GM18519 (cell line): ENCODE measurements around the gene SPECC1.
A peak's percentile ranks its signal among the peaks of the same experiment; 100 is the strongest.

Source experiments
- ATAC-seq: cut with Tn5 transposase; IDR thresholded peaks from one replicate; pipeline ENCODE4 v1.9.1; 2021; ENCODE audit warnings: mild to moderate bottlenecking, moderate library complexity; ENCODE audit not compliant: unreplicated experiment, low FRiP score

Gene SPECC1

DNA sequence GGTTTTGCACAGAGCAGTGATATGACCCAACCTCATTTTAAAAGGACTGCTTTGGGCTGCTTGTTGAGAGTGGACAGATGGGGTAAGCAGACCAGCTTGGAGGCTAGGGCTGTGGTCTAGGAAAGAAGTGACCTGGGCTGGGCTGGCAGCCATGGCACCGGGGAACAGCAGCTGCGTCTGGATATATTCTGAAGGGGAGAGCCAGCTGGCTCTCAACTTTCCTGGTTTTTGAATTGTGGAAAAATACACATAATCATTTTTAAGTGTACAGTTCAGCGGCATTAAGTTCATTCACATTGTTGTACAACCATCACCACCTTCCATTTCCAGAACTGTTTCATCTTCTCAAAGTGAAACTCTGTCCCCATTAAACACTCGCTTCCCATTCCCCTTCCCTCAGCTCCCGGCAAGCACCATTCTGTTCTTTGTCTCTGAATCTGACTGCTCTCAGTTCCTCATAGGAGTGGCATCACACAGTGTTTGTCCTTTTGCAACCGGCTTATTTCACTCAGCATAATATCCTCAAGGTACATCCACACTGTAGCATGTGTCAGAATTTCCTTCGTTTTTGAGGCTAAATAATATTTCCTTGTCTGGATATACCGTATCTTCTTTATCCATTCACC is 113.2 kb downstream of the SPECC1 start:
- ATAC-seq, result no peak

DNA sequence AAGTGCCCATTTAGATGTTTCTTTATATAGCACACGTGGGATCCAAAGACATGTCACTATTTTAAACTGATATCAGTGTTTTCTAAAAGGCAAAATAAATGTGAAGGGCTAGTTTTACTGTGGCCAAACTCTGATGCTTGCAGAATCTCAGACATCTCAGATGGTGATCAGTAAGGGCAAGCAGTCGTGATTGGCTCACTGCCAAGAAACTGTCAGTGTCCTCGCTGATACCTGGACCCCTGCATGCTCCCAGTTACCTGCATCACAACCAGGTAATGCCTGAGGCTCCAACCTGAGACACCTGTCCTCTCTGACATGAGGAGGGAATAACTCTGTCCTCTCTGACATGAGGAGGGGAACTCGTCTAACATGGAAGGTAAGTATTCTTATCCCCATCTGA is 114.0 kb downstream of the SPECC1 start:
- ATAC-seq, result no peak

DNA sequence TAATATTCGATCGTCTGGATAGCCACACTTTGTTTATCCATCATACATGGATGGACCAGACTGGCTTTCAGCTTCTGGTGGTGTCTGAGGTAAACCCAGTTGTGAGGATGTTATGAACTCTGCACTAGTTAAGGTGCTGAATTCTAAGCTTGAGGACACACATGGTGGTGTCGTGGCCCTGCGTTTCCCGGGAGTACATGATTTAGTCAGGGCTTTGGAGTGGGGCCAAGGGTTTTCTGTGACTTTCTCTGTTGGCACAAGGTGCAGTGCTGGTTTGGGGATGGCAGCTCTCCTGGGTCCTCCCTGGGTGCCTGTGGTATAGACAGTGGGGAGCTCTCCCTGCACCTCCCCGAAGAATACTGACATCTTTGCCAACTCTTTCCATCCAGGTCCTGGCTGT is 116.6 kb downstream of the SPECC1 start:
- no peak for ATAC-seq

DNA sequence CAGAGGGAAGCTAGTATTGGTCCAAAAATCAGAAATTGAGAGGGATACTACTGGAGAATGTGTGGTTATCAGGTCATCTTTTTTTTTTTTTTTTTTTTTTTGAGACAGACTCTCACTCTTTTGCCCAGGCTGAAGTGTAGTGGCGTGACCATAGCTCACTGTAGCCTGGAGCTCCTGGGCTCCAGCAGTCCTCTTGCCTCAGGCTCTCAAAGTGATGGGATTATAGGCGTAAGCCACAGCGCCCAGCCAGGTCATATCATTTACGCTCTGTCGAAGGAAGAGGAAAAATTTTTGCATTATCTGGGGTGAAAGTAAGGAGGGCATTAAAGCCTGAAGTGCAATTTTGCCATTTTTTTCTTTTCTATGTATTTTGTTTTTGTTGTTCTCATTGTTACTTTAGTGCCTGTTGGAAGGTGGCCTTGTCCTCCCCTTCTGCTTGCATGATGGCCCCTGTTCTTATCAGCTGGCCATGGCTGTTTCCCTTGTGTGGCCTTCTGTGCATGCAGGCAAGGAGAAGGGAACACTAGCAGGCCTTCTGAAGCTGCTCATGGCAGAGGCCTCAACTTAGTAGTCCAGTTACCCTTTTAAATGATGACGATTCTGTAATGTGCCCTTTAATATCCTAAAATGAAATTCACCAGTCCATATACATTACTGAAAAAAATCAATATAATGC is 118.3 kb downstream of the SPECC1 start:
- ATAC-seq, result no peak

DNA sequence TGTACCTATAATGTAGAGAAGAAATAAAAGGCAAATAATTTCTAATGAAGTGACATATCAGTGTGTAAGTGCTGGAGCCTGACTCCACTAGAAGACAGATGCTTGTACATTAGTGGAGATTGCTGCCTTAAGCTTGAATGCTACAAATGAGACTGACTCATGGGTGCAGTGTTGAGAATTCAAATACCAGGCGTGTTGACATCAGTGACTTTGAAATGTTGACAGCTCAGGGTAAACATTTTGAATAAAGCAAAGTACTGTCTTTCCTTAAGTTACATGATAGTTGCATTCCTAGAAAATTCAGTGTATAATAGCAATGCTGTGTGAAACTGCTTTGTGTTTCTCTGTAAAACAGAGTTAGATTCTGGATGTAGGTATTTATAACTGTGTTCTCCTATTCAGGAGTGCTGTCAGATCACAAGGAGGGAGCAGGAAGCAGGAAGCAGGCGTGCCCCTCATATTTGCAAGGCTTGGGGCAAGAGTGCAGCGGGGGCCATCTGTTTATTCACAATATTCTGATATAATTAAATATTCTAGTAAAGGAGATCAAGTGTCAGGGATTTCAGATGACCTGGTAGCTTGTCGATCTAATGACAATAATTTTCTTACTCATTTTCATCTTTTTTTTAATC is 119.0 kb downstream of the SPECC1 start:
- ATAC-seq, result no peak

DNA sequence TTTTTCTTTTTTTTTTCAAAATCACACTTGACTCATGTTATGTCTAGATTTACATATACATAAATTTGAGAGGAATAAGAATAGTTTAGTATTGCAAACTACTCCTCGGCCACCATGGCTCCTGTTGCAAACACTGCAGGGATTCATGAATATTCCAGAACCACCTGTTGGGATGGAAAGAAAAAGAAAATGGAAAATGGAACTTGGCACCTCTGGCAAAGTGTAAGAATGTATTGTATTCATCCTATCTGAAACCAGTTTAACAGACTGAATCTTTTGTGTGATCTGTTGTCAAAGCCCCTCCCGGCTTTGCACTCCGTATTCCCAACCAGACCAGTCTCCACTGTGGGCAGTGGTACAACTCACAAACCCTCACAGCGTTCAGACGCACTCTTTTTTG is 124.4 kb downstream of the SPECC1 start:
- ATAC-seq, result no peak

DNA sequence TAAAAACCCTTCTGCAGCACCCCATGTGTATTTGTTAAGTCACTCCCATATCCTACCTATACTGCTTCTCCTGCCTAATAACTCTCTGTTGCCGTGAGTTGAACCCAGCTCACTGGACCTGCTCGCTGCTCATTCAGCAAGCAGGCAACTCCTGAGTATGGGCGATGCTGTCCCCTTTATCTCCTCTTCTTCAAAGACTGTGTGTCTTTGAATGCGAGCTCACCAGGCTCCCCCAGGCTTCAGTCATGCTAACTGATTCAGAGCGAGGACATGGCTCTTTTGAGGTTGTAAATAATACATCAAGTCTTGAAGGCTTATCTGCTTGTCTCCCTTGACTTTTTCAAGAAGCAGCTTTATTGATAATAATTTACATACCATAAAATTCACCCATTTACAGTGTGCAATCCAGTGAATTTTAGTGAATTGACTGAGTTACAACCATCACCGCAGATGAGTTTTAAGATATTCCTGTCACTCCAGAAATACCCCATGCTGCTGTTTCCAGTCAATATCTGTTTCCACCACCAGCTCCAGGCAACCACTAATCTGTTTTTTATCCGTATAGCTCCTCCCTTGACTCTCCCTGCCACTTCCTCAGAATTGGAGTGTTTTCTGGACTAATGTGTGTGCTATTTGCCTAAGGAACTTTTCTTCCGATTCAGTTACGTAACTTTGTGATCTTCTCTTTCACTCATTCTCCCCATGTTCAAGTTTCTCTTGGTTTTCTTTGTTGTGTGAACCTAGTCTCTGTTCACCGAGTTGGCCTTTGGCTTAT is 132.2 kb downstream of the SPECC1 start:
- ATAC-seq, result no peak

DNA sequence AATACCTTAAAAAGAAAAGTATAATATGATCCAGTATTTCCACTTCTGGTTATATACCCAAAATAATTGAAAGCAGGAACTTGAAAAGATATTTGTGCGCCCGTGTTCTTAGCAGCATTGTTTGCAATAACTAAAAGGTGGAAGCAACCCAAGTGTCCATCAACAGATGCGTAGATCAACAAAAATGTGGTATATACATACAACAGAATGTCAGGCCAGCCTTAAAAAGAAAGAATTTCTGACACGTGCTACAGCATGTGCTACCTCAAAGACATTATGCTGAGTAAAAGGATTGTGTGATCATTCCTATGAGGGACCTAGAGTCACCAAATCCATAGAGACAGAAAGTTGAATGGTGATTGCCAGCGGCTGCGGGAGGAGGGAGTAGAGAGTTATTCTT is 133.1 kb downstream of the SPECC1 start:
- ATAC-seq, result no peak

DNA sequence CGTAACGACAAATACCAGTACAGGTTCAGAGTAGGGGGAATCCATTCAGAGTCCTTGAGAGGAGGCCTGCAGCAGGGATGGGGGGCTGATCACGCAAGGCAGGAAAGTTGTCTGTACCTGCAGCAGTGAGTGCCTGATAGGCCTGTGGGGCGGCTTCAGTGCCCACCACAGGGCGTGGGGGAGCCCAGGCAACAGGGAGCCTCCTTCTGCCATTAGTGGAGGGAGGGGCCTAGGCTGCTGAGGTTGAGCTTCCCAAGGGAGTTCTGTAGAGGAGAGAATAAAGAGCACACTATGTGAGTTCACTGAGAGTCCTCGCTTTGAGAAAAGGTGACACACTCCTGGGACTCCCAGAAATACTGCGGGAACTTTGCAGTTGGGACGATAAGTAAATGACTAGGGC is 134.6 kb downstream of the SPECC1 start:
- ATAC-seq, result no peak

DNA sequence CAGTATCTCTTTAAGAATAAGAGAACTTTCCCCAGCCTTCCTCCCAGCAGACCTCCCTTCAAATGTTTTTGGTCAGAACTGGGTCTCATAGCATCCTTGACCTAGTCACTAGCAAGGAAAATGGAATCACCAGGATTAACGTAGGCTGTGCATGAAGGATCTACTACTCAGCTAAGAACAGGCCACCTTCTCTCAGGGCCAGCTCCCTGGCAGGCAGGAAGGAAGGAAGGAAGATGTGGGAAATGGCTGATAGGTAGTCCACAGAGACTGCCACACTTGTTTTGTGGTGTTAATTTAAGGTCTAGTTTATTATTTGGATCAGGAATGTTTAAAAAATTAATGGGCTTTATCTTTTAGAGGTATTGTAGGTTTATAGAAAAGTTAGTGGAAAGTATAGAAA is 136.4 kb downstream of the SPECC1 start:
- no peak for ATAC-seq

DNA sequence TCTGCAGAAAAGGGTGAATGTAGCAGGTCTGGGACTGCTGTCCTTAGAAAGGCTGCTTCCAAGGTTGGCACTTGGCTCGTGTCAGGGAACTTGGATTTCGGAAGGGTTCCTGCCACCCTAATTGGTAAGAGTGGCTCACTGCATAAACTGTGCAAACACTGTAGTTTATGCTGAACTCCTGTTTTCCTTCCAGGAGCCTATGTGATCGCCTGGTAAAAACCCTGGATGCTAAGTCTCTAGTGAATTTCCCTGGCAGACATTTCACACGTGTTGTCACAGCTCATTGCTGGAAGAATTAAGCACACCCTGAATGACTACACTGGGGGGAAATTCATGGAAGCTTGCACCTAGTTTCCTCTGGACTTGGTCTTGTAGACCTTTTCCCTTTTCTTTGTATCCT is 140.1 kb downstream of the SPECC1 start:
- no peak for ATAC-seq

DNA sequence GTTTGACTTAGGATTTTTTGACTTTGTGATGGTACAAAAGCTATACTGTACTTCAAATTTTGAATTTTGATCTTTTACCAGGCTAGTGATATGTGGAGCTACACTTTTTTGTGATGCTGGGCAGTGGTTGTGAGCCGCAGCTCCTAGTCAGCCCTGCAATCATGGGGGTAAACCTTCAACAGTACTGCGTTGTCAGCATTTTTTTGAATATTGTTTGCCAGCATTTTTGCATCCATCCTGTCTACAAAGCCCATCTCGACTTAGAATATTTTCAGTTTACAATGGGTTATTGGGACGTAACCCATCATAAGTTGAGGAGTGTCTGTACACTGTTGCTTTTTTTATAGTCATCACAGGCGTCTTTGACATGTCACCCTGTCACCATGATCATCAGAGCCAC is 142.0 kb downstream of the SPECC1 start:
- no peak for ATAC-seq

DNA sequence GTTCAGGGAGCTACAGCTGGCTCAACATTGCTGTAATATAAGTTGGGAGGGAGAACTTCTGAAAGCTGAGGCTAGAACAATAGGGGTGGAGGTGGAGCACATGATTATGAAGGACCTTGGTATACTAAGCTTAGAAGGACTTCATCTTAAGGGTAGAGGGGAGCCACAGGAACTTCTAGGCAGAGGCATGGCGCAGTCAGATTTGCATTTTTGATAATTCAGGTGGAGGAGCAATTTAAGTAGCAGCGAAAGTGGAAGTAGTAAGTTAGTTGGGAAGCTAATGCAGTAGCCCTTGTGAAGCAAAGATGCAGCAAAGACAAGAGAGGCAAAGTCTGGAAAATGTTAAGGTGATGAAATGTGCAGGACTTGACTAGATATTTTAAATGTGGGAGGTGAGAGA is 144.1 kb downstream of the SPECC1 start:
- ATAC-seq, result no peak

DNA sequence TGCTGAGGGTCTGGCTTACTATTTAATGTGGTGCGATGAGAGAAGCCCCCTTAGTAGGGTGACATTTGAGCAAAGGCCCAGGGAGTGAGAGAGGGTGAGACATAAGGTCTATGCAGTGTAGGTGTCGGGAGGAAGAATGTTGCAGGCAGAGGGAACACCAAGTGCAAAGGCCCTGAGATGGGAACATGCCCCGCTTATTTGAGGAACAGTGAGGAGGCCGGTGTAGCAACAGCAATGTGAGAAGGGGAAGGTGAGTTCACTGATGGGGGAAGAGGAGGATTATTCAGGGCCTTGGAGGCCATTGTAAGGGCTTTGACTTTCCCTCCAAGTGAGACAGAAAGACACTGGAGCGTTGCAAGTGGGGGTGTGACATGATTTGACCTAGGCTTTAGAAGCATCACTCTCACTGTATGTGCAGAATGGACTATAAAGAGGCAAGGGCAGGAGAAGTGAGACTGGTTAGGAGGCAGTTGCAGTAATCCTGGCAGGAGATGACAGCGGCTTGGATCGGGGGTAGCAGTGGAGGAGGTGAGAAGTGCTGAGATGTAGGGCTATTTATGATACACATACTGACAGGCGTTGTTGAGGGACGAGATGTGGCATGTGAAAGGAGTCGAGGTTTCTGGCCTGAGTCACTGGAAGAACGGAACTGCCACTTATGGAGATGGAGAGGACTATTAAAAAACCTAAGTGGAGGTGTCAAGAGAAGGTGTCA is 145.3 kb downstream of the SPECC1 start:
- ATAC-seq, result no peak

DNA sequence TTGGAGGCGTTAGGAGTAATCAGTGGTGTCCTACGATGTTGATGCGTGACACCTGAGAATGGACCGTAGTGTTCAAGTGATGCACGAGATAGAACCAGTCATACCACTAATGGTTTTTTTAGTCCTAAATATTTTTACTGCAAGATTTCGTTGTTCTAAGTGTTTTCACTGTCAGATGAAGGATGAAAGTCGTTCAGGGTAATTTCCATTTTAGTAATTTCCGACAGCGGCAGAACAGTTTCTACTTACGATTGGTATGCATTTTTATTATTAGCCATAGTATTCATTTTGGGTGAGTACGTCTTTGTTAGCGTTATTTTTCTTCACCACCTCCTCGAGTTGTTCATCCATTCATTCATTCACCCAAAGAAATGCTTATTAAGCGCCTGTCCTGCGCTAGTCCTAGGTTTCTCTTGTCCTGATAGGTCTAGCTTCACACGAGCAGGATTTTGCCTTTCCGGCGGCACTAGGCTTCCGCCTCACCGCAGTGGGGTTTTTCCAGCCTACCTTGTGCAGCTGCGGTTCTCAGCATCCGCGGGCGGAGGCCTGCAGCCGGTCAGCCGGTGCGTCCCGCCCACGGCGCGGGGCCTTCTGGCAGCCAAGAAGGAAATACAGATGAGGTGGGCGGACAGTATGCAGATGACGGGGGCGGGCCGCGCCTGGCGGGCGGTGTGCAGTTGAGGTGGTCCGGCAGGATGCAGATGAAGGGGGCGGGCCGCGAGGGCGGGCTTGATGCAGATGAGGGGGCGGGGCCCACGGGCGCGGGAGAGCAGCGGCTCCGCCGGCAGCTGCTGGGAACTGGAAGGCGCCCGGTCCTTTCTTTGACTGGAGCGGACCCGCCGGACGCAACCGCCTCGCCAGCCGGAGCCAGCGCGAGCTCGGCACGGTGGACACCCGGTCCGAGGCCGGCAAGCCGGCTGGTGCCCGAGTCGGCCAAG is 146.4 kb downstream of the SPECC1 start:
- ATAC-seq, result peak; percentile 86

DNA sequence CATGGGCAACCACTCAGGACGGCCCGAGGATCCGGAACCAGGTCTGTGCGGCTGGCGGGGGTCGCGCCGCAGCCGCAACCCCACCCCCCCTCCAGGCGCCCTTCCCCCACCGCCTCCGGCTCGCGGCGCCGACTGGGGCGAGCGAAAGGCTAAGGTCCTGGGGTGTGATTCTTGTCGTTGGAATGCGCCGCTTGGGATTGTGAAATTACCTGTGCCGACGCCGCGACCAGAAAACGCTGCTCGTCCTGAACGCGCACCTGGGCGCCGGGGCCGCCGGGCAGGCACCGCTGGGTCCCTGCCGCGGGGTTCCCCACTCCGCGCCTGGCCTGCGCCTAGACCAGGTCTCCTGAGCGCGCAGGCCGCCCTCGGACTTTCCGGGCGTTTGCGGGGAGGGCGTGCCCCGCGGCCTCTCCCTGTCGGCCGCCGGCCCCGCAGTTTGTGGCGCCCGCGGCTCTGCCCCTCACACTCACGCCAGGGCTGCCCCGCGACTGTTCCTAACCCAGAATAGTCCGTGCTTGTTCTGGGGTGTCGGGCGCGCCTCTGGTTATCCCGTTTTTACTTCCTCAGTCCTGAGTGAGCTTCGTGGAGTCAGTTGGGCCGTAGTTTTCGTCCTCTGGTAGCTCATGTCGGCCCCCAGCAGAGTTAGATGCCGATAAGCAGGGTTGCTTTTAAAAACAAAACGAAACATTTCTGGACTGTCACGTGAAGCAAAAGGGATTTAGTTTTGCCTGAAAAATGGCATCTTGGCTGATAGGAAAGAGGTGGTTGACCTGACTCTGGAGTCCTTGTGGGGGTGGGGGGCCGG is 147.2 kb downstream of the SPECC1 start:
- no peak for ATAC-seq

DNA sequence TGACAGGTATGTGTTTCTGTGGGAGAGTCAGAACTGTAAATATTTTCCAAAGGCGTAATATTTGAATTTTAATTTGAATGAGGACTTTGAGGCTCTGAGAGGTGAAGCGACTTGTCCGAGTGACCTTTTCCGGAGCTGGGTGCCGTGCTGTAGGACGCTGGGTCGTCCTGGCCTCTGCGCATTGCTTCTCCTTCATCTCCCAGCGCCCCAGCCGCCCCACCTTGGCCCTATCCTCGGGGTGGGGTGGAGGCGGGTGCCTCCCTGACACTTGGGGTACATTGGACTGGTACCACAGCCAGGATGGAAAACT is 147.8 kb downstream of the SPECC1 start:
- ATAC-seq, result no peak

DNA sequence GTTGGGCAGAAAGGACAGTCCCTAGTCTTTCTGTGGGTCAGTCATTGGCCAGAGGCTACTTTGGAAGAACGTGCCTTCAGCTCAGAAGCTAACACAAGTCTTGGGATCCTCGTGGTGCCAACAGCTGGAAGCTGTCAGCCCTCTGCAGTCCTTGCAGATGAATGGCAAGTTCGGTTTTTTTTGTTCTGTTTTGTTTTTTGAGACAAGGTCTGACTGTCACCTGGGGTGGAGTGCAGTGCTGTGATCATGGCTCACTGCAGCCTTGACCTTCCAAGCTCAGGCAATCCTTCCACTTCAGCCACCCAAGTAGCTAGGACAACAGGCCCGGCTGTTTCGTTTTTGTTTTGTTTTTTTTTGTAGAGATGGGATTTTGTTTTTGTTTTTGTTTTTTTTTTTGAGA is 149.4 kb downstream of the SPECC1 start:
- ATAC-seq, result no peak
